Natural killer cell (primary cell): ENCODE measurements around the gene SYCP2. TPM values are rescaled to one million over a fixed set of nuclear protein-coding genes. Genes with fewer than 3 reads are reported as not detected.
"Not testable (repeated sequence)": the region's sequence is repeated elsewhere in the genome, so short reads cannot be mapped to it uniquely, and the experiment has no call there.

Source experiments
- ATAC-seq, 3 donors: fragments of 150-1000 bp in 2 of 3; fragments of 200-7000 bp in 1 of 3; cut with Tn5 transposase; 1 replicate in 1 of 3; 2 replicates in 2 of 3; pipeline ENCODE4 v1.10.0; 2021; ENCODE audit warnings: mild to moderate bottlenecking in 2 of 3, moderate library complexity in 2 of 3
- DNase-seq, 2 donors: peaks; one replicate each; pipeline versions ENCODE4 v3.0.0 to v3.0.0-alpha.2; 2013 to 2021; ENCODE audit warnings: mixed read lengths in 1 of 2
- H3K27ac ChIP-seq: one replicate; pipeline ENCODE4 v1.5.1; 2013; ENCODE audit warnings: mild to moderate bottlenecking, low read length
- H3K27me3 ChIP-seq: one replicate; pipeline ENCODE4 v1.6.1; 2013; ENCODE audit warnings: low read length; ENCODE audit not compliant: control insufficient read depth, insufficient read depth
- H3K36me3 ChIP-seq: one replicate; pipeline ENCODE4 v1.6.1; 2013; ENCODE audit warnings: low read length; ENCODE audit not compliant: control insufficient read depth, insufficient read depth
- H3K4me1 ChIP-seq: one replicate; pipeline ENCODE4 v1.6.1; 2013; ENCODE audit warnings: low read length; ENCODE audit not compliant: control insufficient read depth, insufficient read depth
- H3K4me3 ChIP-seq: one replicate; pipeline ENCODE4 v1.5.1; 2013; ENCODE audit warnings: low read length
- H3K9me3 ChIP-seq: one replicate; pipeline ENCODE4 v1.6.1; 2013; ENCODE audit warnings: low read length; ENCODE audit not compliant: control insufficient read depth, insufficient read depth
- H3K27ac Mint-ChIP-seq, 2 donors: one replicate each; pipeline ENCODE4 v1.8.0; 2022; ENCODE audit warnings: mild to moderate bottlenecking in 2 of 2, mixed read lengths in 2 of 2, moderate library complexity in 1 of 2
- H3K27me3 Mint-ChIP-seq, 2 donors: one replicate each; pipeline ENCODE4 v1.8.0; 2022; ENCODE audit warnings: low read depth in 2 of 2, mixed read lengths in 2 of 2
- H3K36me3 Mint-ChIP-seq: one replicate; pipeline ENCODE4 v1.8.0; 2022; ENCODE audit warnings: mixed read lengths
- H3K4me1 Mint-ChIP-seq, 2 donors: one replicate each; pipeline ENCODE4 v1.8.0; 2022; ENCODE audit warnings: mixed read lengths in 2 of 2
- H3K4me3 Mint-ChIP-seq: one replicate; pipeline ENCODE4 v1.8.0; 2022; ENCODE audit warnings: mild to moderate bottlenecking, moderate library complexity, mixed read lengths
- H3K9me3 Mint-ChIP-seq, 2 donors: one replicate each; pipeline ENCODE4 v1.8.0; 2022; ENCODE audit warnings: mixed read lengths in 2 of 2
- CTCF ChIP-seq: fragments of 200-600 bp; IDR thresholded peaks from one replicate; pipeline ENCODE4 v1.8.0; 2022; ENCODE audit warnings: antibody characterized with exemption
- WGBS: methylation state at CpG from one replicate; pipeline ENCODE4 v1.1.7; 2013; ENCODE audit warnings: missing lambda C conversion rate; ENCODE audit not compliant: insufficient coverage; 5-methylcytosine and 5-hydroxymethylcytosine counted together
- intact Hi-C: fragments of 100-400 bp; cut with micrococcal nuclease; formaldehyde crosslinking; loops from one replicate; pipeline ENCODE4 v1.14.2; 2022
- total RNA-seq, 4 donors: library from RNA; stranded (reverse); fragments of 120-200 nt in 1 of 4; gene quantifications; one replicate each; pipeline versions ENCODE4 v1.2.3 to v1.2.4, GENCODE V29; 2013 to 2022

Gene SYCP2
- total RNA-seq, 3 donors from 2014 or later (not counting 1 experiment from before 2014, with no cell fraction given): 5.9 to 8.6 (median 7.0) TPM

GRCh38 chr20:59902470-59902869 is 31.0 kb downstream of the SYCP2 start:
- no peak overlapping the region for H3K27ac Mint-ChIP-seq
- no peak for ATAC-seq
- Histone ChIP-seq H3K27ac (no peak overlapping the region), H3K36me3 (no peaks in the 10 kb centered on the region), H3K27me3 (no peaks in the 10 kb centered on the region), H3K4me1 (no peaks in the 10 kb centered on the region), H3K4me3 (no peak overlapping the region), H3K9me3 (no peaks in the 10 kb centered on the region)
- no peaks in the 10 kb centered on the region for H3K27me3 Mint-ChIP-seq
- no peak for TF ChIP-seq CTCF
- DNase-seq: no peak
- WGBS: 100% methylated on average over 3 of the region's 3 CpGs
- H3K9me3 Mint-ChIP-seq: no peaks in the 10 kb centered on the region
- H3K36me3 Mint-ChIP-seq: no peaks in the 10 kb centered on the region
- H3K4me3 Mint-ChIP-seq: no peak overlapping the region
- intact Hi-C loops: no loop called here
- no peaks in the 10 kb centered on the region for H3K4me1 Mint-ChIP-seq

GRCh38 chr20:59895908-59896307 is 37.5 kb downstream of the SYCP2 start:
- no peak for DNase-seq
- Histone ChIP-seq H3K4me3 (no peak overlapping the region), H3K4me1 (no peaks in the 10 kb centered on the region), H3K27ac (no peak overlapping the region), H3K36me3 (no peaks in the 10 kb centered on the region), H3K27me3 (no peaks in the 10 kb centered on the region), H3K9me3 (no peaks in the 10 kb centered on the region)
- intact Hi-C loops: no loop called here
- ATAC-seq: no peak
- H3K36me3 Mint-ChIP-seq: no peaks in the 10 kb centered on the region
- no peak overlapping the region for H3K27ac Mint-ChIP-seq
- H3K9me3 Mint-ChIP-seq: no peaks in the 10 kb centered on the region
- no peaks in the 10 kb centered on the region for H3K27me3 Mint-ChIP-seq
- H3K4me1 Mint-ChIP-seq: no peaks in the 10 kb centered on the region
- no peak overlapping the region for H3K4me3 Mint-ChIP-seq
- WGBS: no CpG with 5 or more reads among the region's 1 CpG
- TF ChIP-seq CTCF: no peak

GRCh38 chr20:59891581-59891980 is 41.9 kb downstream of the SYCP2 start:
- Histone ChIP-seq H3K27me3 (no peaks in the 10 kb centered on the region), H3K27ac (no peak overlapping the region), H3K36me3 (no peaks in the 10 kb centered on the region), H3K4me3 (no peak overlapping the region), H3K4me1 (no peaks in the 10 kb centered on the region), H3K9me3 (no peaks in the 10 kb centered on the region)
- DNase-seq (no peak), ATAC-seq (no peak)
- Mint-ChIP-seq H3K36me3 (no peaks in the 10 kb centered on the region), H3K4me3 (no peak overlapping the region), H3K27ac (no peak overlapping the region), H3K9me3 (no peaks in the 10 kb centered on the region), H3K4me1 (no peaks in the 10 kb centered on the region), H3K27me3 (no peaks in the 10 kb centered on the region)
- intact Hi-C loops: no loop called here
- 71% methylated on average over 1 of the region's 1 CpG for WGBS
- no peak for TF ChIP-seq CTCF

GRCh38 chr20:59890035-59890434 is 43.4 kb downstream of the SYCP2 start:
- not testable (repeated sequence) for H3K4me1 Mint-ChIP-seq

More at GRCh38 chr20:59890035-59890434, 43.4 kb downstream of the SYCP2 start:
- H3K4me3 Mint-ChIP-seq, H3K4me1 ChIP-seq, H3K36me3 ChIP-seq, H3K27me3 ChIP-seq, intact Hi-C loops, H3K27ac ChIP-seq, ATAC-seq, H3K9me3 ChIP-seq, H3K4me3 ChIP-seq, H3K36me3 Mint-ChIP-seq, DNase-seq, H3K9me3 Mint-ChIP-seq, H3K27ac Mint-ChIP-seq, H3K27me3 Mint-ChIP-seq: not testable (repeated sequence)
- WGBS: 77% methylated on average over 2 of the region's 2 CpGs
